ENCODE measurements around the gene B4GALT2. TPM values are rescaled to one million over a fixed set of nuclear protein-coding genes. Genes with fewer than 3 reads are reported as not detected.
A peak's percentile ranks its signal among the peaks of the same experiment; 100 is the strongest.

The B4GALT2 gene
- total RNA-seq, 1 experiment from 2014 or later, result 70.9 TPM

DNA sequence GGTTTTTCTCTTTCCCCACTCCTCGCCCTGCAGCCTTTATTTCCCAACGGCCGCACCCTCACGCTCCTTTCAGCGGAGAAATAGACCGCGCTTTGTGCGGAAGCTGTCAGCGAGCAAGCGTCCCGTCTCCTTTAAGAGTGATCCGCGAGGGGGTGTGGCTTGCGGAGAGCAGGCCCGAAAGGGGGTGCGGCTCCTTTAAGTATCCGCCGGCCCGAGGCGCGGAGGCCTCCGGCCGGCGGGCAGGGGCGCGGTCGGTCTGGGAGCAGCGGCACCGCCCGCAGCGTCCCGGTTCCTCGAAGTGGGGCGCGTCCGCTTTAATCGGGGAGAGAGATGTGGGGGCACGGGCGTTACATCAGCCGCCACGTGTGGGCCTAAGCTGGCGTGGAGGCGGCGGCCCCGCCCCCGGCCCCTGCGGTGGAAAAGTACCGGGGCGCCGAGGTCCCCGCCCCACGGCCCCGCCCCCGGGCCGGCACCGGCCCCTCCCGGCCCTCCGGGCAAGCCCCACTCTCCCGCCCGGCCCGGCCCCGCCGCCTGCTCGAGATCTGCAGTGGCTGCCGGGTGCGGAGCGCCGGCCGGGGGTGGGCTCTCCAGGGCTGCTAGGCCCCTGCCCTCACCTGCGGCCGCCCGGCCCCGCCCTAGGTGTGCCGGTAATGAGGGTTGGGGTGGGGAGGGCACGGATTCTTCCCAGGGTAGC lies 51.0 kb downstream of the B4GALT2 start:
- no CpG with 5 or more reads among the region's 75 CpGs for WGBS (ENCODE audit: extremely low coverage, insufficient read length, low lambda C conversion rate)
- peaks cover 7% of the 10 kb centered on the region for H3K27me3 Mint-ChIP-seq (ENCODE audit: low read depth)
- H3K14ac ChIP-seq (ENCODE audit: insufficient read depth, low read length), result peak overlapping the region; percentile 4; the same call in 1 of the 2 replicates

More for the DNA sequence above, 51.0 kb downstream of the B4GALT2 start:
- Histone ChIP-seq H2BK120ac (ENCODE audit: low read depth, low read length, poor library complexity, severe bottlenecking) (no peak overlapping the region), H4K91ac (ENCODE audit: insufficient read length, low read depth, low read length) (no peak overlapping the region), H3K4ac (ENCODE audit: low read depth, low read length) (no peak overlapping the region), H4K8ac (replicated peaks; ENCODE audit: insufficient read length, low read depth, low read length) (no peak overlapping the region), H2BK5ac (ENCODE audit: insufficient read length, low read length) (no peak overlapping the region), H3K18ac (ENCODE audit: insufficient read length, low read depth, low read length) (peak overlapping the region; percentile 62), H3K27me3 (ENCODE audit: insufficient read depth, low read length) (no peaks in the 10 kb centered on the region), H3T11ph (ENCODE audit: low read length) (no peak overlapping the region), H3K4me1 (ENCODE audit: insufficient read depth, low read length) (peaks cover 9% of the 10 kb centered on the region; the same call in 1 of the 2 replicates), H4K20me1 (ENCODE audit: control insufficient read depth, insufficient read depth, insufficient read length) (no peaks in the 10 kb centered on the region), H3K9me3 (ENCODE audit: control insufficient read depth, low read depth, low read length) (no peaks in the 10 kb centered on the region), H2BK15ac (ENCODE audit: low read depth, low read length) (no peak overlapping the region), H3K27ac (ENCODE audit: insufficient read length, low read depth, low read length) (no peak overlapping the region), H3K9ac (ENCODE audit: extremely low read depth, insufficient read length, low read length) (peak overlapping the region; percentile 68), H2BK20ac (ENCODE audit: low read depth, low read length, poor library complexity, severe bottlenecking) (no peak overlapping the region), H3K79me1 (ENCODE audit: insufficient read depth, low read depth, low read length, poor library complexity, severe bottlenecking) (no peaks in the 10 kb centered on the region), H2AFZ (ENCODE audit: low read length) (peak overlapping the region; percentile 2), H3K23ac (ENCODE audit: insufficient read length, low read depth, low read length) (no peak overlapping the region), H3K23me2 (ENCODE audit: insufficient read length, low read depth, low read length, poor library complexity, severe bottlenecking) (peaks cover 7% of the 10 kb centered on the region), H3K56ac (ENCODE audit: insufficient read length, low read depth, low read length) (no peak overlapping the region), H2AK5ac (ENCODE audit: insufficient read length, low read length) (no peak overlapping the region), H3K4me2 (ENCODE audit: insufficient read depth, insufficient read length, low read length) (peak overlapping the region; percentile 83), H4K5ac (ENCODE audit: insufficient read length, low read depth, low read length) (no peak overlapping the region), H3K79me2 (ENCODE audit: insufficient read depth, low read length) (no peaks in the 10 kb centered on the region), H2BK12ac (ENCODE audit: insufficient read length, low read depth, low read length) (no peak overlapping the region)
- peaks cover 5 to 18% (median 6%) of the 10 kb centered on the region in 3 experiments; a peak in 6 of 7 replicates for H3K36me3 Mint-ChIP-seq (ENCODE audit: insufficient read depth in 1 of 3, low read depth in 3 of 3)
- H3K4me3 Mint-ChIP-seq, result peak overlapping the region; percentile 95 to 96
- peaks cover 43% of the 10 kb centered on the region in 2 experiments for H3K4me1 Mint-ChIP-seq
- no peaks in the 10 kb centered on the region for H3K9me3 Mint-ChIP-seq
- peak overlapping the region; percentile 62 to 94 (median 83); a peak in 5 of 7 replicates for H3K27ac Mint-ChIP-seq
- TF ChIP-seq, protein P1, sequence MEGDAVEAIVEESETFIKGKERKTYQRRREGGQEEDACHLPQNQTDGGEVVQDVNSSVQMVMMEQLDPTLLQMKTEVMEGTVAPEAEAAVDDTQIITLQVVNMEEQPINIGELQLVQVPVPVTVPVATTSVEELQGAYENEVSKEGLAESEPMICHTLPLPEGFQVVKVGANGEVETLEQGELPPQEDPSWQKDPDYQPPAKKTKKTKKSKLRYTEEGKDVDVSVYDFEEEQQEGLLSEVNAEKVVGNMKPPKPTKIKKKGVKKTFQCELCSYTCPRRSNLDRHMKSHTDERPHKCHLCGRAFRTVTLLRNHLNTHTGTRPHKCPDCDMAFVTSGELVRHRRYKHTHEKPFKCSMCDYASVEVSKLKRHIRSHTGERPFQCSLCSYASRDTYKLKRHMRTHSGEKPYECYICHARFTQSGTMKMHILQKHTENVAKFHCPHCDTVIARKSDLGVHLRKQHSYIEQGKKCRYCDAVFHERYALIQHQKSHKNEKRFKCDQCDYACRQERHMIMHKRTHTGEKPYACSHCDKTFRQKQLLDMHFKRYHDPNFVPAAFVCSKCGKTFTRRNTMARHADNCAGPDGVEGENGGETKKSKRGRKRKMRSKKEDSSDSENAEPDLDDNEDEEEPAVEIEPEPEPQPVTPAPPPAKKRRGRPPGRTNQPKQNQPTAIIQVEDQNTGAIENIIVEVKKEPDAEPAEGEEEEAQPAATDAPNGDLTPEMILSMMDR (conservative IDR thresholded peaks at IDR 0.05), result no peak
- peak; percentile 91 for DNase-seq
